IPS DF 4.7 (cell line): ENCODE results near the gene TMA7.

ENCODE experiments used
- DNase-seq: peaks from one replicate; pipeline ENCODE4 v3.0.0-alpha.2; 2013; ENCODE audit warnings: low spot score; ENCODE audit errors: extremely low read depth

Gene TMA7

DNA sequence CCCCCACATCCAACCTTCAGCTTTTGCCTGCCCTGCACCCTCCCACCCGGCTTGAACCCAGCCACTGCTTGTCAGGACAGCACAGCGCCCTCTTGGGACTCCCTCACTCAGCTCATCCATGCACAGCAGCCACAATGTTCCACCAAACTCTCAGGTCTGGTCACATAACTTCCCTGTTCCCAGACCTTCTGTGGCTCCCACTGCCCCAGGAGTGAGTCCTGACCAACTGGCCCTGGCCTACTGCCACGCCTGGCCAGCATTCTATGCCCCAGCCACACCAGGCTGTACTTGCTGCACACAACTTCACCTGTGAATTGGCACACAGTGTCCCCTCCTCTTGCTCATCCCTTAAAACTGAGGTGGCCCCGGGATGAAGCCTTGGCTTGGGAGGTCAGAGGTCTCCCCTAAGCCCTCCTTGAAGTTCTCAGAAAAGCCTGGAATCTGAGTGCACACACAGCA, 31.2 kb upstream of the TMA7 start:
- no peak for DNase-seq

DNA sequence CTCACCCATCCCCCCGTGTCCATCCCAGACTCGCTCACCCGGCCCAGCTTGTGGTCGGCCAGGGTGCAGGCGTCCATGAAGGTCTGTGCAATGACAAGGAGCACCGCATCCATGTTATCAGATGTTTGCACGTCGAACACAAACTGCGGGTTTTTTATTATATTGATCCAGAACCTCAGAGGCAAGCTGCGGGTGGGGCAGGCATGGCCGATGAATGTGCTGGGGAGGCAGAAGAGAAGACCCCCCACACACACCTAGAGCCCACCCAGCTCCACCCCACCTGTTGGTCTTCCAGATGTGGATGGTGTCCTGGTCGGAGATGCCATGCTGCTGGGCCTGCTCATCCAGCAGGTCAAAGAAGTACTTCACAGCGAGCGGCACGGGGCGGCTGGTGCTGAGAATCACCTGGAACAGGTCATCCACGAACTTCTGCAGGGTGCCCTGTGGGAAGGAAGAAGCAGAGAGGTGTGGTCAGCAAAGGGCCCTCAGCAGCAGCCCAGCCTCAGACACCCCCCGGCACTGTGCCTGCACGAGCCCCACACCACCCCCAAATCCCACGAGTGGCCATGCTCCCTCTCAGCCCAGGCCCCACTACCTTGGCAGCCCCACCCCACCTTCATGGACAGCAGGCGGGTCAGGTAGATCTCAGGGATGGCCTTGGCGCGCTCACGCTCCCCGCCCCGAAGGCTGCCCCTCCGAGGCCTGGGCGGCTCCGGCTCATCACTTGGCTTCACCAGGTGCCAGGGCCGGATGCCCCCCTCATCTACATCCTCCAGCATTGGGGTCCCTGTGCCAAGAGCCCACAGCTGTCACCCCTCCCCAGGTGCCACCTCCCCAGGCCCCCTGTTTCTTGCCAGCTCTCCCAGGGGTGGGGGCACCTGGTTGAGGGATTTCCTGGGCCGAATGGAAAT, 30.5 kb upstream of the TMA7 start:
- DNase-seq = no peak

DNA sequence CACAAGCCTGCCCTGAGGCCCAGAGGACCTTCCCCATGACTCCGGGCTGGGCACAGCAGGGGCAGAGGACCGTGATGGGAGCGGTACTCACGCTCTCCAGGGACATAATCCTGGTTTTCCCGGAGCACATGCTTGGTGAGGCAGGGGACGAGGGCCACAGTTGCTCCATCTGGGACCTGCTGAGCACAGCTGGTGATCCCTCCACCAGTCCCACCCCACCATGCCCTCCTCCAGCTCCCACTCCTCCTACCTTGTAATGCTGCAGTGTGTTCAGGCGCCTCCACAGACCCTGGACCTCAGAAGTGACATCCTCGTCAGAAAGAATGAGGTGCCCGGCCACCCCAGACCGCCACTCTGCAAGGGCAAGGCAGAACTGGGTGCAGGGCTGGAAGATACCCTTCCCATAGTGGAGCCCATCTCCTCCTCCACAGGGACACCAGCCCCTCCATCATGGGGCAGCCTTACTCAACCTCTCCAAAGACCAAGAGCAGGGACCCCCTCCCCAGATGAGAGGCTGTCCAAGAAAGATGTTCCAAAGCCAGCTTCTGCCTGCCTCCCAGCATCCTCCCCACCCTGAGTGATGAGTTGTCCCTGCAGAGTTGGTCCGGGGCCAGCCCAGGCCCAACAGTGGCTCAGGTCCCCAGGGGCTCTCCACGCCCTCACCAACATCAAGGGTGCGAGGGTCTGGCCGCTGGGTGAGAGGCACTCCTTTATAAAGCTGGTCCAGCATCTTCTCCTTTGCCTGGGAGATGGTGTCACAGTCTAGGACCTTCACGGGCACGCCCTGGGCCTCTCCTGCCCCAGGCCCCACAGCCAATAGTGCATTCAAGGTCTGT, 29.6 kb upstream of the TMA7 start:
- DNase-seq = no peak

DNA sequence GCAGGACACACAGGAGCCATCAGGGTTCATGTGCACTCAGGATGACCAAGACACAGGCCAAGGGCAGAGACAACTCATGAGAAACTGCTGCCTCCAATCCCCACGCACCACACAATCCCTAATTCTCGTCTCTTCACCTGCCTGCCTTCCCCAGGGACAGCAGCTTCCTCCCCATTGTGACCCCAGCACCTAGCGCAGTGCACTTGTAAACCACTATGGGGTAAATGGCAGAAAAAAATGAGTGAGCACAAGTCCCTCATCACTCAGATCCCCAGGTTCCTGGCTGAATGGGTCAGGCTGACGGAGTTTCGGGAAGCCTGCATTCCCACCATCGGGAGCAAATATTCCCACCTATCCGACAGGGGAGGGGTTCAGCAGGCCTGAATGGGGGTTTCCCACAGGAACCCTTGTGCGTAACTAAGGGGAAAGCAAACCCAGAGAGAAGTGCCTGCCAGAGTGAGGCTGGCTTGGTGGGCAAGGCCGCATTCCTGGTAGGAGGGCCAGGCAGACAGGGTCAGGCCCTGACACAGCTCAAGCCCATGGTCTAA, 28.9 kb upstream of the TMA7 start:
- no peak for DNase-seq

- DNase-seq = no peak
Observed at GRCh38 chr3:48411606-48412374, 28.3 kb upstream of the TMA7 start.

DNA sequence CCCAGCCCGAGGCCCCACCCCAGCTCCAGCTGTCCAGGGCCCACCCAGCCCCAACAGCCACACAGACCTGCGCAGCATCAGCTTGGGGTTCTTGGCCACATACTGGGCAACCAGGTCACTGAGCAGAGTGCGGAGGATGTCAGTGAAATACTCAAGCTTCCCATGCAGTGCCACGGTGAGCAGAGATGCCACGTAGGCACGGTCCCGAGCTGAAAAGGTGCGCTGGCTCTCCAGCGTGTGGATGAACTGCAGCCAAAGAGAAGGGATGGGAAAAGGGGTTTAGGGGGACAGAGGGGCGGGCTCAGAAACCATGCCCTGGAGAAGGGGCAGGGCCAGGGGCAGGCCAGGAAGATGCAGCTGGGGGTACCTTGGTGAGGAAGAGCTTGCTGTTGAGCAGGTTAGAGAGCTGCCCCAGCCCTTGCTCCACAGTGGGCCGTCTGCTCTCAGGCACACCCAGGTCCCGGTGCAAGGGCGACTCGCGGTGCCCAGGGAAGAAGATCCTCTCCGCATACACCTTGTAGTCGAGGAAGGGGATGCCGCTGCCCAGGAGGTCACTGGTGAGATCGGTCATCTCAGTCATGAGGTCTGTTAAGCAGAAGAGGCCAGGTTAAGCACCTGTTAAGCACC, 27.6 kb upstream of the TMA7 start:
- no peak for DNase-seq

DNA sequence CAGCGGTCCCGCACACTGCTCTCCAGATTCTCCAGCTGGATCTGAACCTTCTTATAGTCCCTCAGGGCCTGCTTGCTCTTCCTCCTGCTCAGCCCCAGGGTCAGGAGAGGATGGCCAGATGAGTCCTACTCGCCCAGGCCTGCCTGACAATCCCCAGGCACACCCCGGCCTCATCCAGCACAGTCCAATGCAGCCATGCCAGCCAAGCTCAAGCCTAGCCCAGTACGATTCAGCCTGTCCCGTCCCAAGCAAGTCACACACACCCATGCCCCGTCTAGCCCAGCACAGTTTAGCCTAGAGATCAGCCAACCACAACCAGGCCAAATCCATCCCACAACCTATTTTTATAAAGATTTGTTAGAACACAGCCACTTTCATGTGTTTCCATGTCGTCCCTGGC, 27.0 kb upstream of the TMA7 start:
- DNase-seq = no peak

GRCh38 chr3:48413611-48414010, 26.4 kb upstream of the TMA7 start:
- DNase-seq = no peak

GRCh38 chr3:48414376-48415250, 25.4 kb upstream of the TMA7 start:
- DNase-seq = no peak

- no peak for DNase-seq
Observed at GRCh38 chr3:48415251-48415953, 24.7 kb upstream of the TMA7 start.

DNA sequence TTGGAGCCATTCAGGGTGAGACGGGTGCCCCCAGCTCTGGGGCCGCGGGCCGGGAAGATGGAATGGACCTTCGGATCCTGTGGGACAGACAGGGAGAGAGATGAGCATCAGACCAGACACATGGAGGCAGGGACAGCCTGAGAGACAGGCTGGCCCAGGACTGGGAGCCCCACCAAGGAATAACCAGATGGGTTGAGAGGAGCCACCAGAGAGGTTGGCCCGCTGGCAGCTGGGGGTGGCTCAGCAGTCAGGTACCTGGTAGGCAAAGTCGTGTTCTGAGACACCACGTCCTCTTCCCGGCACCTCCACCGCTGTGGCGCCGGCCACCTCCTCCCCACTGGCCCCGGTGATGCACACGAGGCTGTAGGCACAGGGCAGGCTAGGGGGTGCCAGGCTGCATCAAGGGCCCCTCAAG, 24.0 kb upstream of the TMA7 start:
- no peak for DNase-seq

DNA sequence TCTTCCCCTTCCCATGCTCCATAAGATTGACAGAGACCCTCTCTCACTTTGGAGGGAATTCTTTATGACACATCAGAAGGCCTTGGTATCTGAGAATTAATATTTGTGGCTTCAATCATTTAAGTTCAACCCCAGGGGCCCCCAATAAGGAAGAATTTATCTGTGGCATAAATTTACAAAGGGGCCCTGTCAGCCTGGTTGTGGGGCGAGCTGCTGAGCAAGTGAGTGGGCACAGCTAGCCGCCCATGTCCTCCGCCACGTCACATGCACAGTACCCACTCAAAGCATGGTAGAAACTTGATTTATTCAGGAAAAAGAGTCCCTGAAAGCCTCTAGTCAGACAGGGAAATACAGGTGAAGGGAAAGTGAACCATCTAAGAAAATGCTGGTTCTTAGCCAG, 23.5 kb upstream of the TMA7 start:
- DNase-seq = no peak

DNA sequence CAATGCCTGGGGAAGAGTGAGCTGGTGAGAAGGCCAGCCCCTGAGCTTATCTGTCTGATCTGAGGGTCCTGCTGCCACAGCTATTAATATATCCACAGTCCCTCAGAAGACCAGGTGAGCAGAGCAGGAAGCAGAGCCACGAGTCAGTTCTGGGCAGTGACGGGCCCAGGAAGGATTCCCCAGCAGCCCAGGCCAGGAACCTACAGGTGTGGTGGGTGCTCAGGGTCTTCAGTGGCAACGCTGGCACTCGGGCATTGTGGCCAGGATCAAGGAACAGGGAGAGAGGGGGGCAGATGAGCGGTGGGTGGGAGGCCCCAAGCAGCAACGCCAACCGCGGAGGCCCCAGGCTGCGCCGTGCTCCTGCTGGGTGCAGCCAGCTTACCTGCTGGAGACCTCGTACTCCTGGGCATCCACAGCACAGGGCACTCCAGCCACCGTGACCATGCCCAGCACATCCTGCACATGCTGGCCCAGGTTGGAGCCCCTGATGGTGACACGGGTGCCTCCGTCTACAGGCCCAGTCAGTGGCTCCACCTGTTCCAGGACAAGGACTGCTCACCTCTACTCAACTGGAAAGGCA, 22.4 kb upstream of the TMA7 start:
- DNase-seq = no peak

- no peak for DNase-seq
Observed at GRCh38 chr3:48418140-48418539, 21.9 kb upstream of the TMA7 start.

DNA sequence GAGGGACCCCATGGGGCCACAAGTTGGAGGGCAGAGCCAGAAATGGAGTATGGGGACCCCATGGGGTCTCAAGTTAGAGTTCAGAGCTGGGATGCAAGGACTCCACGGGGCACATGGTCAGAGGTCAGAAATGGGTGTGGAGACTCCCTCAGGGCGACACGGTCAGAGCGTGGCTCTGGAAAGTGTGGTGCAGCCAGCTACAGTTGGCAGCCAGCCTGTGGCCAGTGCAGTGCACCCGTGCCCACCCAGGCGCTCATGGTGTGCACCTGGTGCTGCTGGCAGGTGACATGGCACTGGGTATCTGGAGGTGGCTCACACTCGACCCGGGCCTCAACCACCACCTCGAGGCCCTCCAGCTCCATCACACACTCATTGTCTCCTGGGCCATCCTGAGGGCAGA, 21.4 kb upstream of the TMA7 start:
- DNase-seq = no peak

- no peak for DNase-seq
Observed at GRCh38 chr3:48419149-48419548, 20.9 kb upstream of the TMA7 start.

GRCh38 chr3:48419597-48419996, 20.5 kb upstream of the TMA7 start:
- DNase-seq = no peak

- DNase-seq = no peak
Observed at GRCh38 chr3:48420561-48420960, 19.5 kb upstream of the TMA7 start.

DNA sequence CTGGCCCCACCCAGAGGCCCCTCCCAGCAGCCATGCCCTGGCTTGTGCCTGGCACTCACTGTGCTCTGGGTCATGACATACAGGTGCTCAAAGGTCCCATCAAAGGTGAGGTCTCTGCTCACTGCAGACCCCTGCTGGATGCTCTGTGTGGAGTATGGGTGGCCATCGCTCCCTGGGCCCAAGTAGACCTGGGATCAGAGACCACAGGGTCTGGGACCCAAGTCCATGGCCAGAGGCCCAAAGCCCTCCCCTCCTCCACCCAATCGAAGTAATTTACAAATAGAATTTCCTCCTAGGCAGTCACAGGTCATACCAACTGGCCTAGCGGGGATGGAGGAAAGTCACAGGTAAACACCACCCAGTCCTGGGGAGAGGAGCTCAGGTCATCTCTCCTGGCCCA, 17.8 kb upstream of the TMA7 start:
- DNase-seq = no peak
